WTC11 (cell line): Measurements from ENCODE around the gene THBD.

ENCODE experiments used
- AFF4 ChIP-seq: sonication (generic); formaldehyde crosslinking; IDR thresholded peaks from 2 replicates; pipeline ENCODE4 v1.8.1; 2023; ENCODE audit warnings: mild to moderate bottlenecking, missing genetic modification reagents, borderline replicate concordance
- ATF3 ChIP-seq: sonication (generic); formaldehyde crosslinking; conservative IDR thresholded peaks from 2 replicates; pipeline ENCODE4 v1.8.1; 2022; ENCODE audit warnings: mild to moderate bottlenecking, missing genetic modification reagents
- CREB1 ChIP-seq: sonication (generic); formaldehyde crosslinking; IDR thresholded peaks from 2 replicates; pipeline ENCODE4 v1.8.0; 2023; ENCODE audit warnings: mild to moderate bottlenecking, missing genetic modification reagents
- CTCF ChIP-seq: fragments of 200-600 bp; IDR thresholded peaks from 2 replicates; pipeline ENCODE4 v1.8.0; 2022; ENCODE audit warnings: antibody characterized with exemption
- MAX ChIP-seq: sonication (generic); formaldehyde crosslinking; IDR thresholded peaks from 2 replicates; pipeline ENCODE4 v1.8.0; 2022; ENCODE audit warnings: mild to moderate bottlenecking, missing genetic modification reagents
- MXD4 ChIP-seq: fragments of 250-450 bp; sonication (Bioruptor Pico); IDR thresholded peaks from 2 replicates; pipeline ENCODE4 v1.8.0; 2021; ENCODE audit warnings: mild to moderate bottlenecking, moderate library complexity, borderline replicate concordance
- PRDM15 ChIP-seq: sonication (generic); formaldehyde crosslinking; IDR thresholded peaks from 2 replicates; pipeline ENCODE4 v1.8.0; 2022; ENCODE audit warnings: missing genetic modification reagents
- PREB ChIP-seq: sonication (generic); formaldehyde crosslinking; IDR thresholded peaks from 2 replicates; pipeline ENCODE4 v1.8.1; 2022; ENCODE audit warnings: mild to moderate bottlenecking, missing genetic modification reagents, moderate library complexity, borderline replicate concordance
- ZNF138 ChIP-seq: sonication (generic); formaldehyde crosslinking; conservative IDR thresholded peaks from 2 replicates; pipeline ENCODE4 v1.8.1; 2022; ENCODE audit warnings: mild to moderate bottlenecking, moderate library complexity, missing genetic modification reagents

GRCh38 chr20:23082846-23083552, 33.5 kb upstream of the THBD start:
- no peak for TF ChIP-seq CTCF
- TF ChIP-seq PREB (CRISPR knock-in tag) = no peak
- TF ChIP-seq ATF3 (CRISPR knock-in tag) = no peak
- no peak for TF ChIP-seq ZNF138 (CRISPR knock-in tag)
- TF ChIP-seq MAX (CRISPR knock-in tag) = no peak
- no peak for TF ChIP-seq CREB1 (CRISPR knock-in tag)
- no peak for TF ChIP-seq MXD4 (CRISPR knock-in tag)
- no peak for TF ChIP-seq PRDM15 (CRISPR knock-in tag)
- TF ChIP-seq AFF4 (CRISPR knock-in tag) = no peak
